Bronchial epithelial cell (primary cell): ENCODE data around the gene CCDC77. TPM values are rescaled to one million over a fixed set of nuclear protein-coding genes. Genes with fewer than 3 reads are reported as not detected.

Experiments
- DNase-seq: peaks from one replicate; pipeline ENCODE4 v3.0.0-alpha.2; 2010; ENCODE audit warnings: low read depth
- FAIRE-seq: peaks from 2 replicates; lab custom pipeline; 2011; peaks lifted over from hg19 to GRCh38; lab: Jason Lieb, UNC
- H3K27me3 ChIP-seq: 2 replicates; pipeline ENCODE4 v1.5.1; 2011; ENCODE audit warnings: low read length; ENCODE audit not compliant: control insufficient read depth, insufficient read depth
- H3K36me3 ChIP-seq: 2 replicates; pipeline ENCODE4 v1.5.1; 2011; ENCODE audit warnings: low read length; ENCODE audit not compliant: control insufficient read depth, insufficient read depth
- H3K4me3 ChIP-seq: 2 replicates; pipeline ENCODE4 v1.5.1; 2011; ENCODE audit warnings: mild to moderate bottlenecking, low read depth, low read length, control low read depth
- total RNA-seq: library from RNA; depleted of rRNA; stranded (reverse); fragments of >200 nt; gene quantifications from 2 replicates; pipeline ENCODE4 v1.2.1, GENCODE V29; 2014
- TF ChIP-seq, protein P1 (sequence below): IDR thresholded peaks from 2 replicates; pipeline ENCODE4 v1.5.1; 2011; ENCODE audit warnings: mild to moderate bottlenecking, moderate library complexity, low read length, control low read depth, inconsistent platforms; ENCODE audit not compliant: insufficient read depth, severe bottlenecking

The CCDC77 gene
- total RNA-seq, 1 donor from 2014 or later, result 1.8 TPM

DNA sequence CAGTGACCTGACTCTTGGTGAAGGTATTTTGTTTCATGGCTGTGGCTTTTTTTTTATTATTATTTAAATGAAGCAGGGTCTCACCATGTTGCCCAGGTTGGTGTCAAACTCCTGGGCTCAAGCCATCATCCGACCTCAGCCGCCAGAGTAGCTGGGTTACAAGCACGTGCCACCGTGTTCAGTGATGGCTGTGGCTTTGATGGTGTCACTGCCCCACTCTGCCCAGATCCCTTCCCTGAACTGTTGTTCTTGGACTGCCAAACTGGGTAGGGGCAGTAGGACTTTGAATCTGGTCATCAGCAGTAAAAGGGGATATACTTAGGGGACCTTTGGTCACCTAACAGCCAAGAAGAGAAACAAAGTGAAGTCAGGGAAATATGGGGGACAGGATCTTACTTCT is 77.7 kb downstream of the CCDC77 start:
- no peak overlapping the region for H3K4me3 ChIP-seq

DNA sequence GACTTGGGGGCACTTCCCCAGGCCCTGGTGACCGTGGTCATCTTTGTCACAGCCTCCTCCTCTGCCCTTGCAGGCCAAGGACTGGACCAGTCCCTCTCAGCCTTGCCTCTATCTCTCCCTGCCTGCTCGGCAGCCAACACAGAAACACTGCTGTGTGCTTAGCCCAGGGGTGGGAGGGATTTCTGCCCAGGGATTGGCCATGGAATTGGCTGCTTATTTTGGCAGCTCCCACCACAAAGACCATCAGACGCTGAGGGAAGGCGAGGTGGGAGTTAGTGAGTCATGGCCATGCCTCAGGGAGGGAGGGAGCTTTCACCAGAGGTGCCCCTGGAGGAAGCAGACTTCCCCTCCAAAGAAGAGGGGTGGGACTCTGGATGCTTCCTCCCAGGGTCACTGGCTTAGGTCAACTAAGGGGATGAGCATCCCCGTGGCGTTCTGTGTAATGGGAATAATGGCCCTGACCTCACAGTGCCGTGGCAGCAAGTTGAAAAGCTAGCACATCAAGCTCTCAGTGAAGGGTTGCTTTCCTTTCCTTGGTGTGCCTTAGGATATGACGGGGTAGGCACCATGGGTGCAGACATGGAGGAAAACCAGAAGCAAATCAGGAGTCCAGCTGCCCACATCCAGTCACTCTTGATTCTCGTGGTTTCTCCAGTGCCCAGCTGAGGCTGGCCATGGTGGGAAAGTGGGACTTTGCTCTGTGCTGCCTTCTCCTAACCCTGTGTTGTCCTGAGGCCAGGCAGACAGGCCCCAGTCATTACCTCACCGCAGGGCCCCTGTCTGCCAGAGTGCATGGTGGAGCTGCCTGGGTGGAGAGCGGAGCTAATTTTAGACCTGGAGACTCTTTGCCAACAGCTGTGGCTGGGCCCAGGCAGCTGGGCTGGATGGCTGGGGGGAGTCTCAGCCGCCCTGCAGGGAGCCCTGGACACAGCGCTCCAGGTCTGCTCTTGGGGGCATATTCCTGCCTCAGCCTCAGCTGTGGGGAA is 79.7 kb downstream of the CCDC77 start:
- FAIRE-seq, result no peak
- H3K36me3 ChIP-seq, result no peaks in the 10 kb centered on the region
- H3K4me3 ChIP-seq, result no peak overlapping the region
- peaks cover 19% of the 10 kb centered on the region for H3K27me3 ChIP-seq
- TF ChIP-seq, protein P1, sequence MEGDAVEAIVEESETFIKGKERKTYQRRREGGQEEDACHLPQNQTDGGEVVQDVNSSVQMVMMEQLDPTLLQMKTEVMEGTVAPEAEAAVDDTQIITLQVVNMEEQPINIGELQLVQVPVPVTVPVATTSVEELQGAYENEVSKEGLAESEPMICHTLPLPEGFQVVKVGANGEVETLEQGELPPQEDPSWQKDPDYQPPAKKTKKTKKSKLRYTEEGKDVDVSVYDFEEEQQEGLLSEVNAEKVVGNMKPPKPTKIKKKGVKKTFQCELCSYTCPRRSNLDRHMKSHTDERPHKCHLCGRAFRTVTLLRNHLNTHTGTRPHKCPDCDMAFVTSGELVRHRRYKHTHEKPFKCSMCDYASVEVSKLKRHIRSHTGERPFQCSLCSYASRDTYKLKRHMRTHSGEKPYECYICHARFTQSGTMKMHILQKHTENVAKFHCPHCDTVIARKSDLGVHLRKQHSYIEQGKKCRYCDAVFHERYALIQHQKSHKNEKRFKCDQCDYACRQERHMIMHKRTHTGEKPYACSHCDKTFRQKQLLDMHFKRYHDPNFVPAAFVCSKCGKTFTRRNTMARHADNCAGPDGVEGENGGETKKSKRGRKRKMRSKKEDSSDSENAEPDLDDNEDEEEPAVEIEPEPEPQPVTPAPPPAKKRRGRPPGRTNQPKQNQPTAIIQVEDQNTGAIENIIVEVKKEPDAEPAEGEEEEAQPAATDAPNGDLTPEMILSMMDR, result no peak
- no peak for DNase-seq

More for the DNA sequence above, 77.7 kb downstream of the CCDC77 start:
- FAIRE-seq, result no peak
- Histone ChIP-seq H3K36me3 (no peaks in the 10 kb centered on the region), H3K27me3 (peaks cover 19% of the 10 kb centered on the region)
- no peak for DNase-seq
- TF ChIP-seq, protein P1, result no peak

DNA sequence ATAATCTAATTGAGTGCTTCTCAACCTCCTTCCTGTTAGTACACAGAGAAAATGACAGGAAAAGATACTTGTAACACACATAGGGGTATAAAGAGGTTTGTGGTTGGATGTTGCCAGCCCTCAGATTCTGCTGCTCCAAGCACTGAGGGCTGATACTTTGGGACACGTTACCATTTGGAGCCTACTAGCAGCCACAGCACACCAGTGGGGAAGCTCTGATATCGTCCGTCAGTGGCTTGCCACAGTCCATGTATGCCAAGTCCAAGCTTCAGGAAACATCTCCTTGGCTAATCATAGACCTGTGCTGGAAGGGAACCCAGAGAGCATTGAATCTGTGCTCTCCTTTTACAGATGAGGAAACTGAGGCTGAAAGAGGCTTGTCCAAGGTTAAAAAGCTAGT is 80.6 kb downstream of the CCDC77 start:
- FAIRE-seq (no peak), DNase-seq (no peak)
- Histone ChIP-seq H3K27me3 (peaks cover 19% of the 10 kb centered on the region), H3K4me3 (no peak overlapping the region), H3K36me3 (no peaks in the 10 kb centered on the region)
- TF ChIP-seq, protein P1, result no peak

DNA sequence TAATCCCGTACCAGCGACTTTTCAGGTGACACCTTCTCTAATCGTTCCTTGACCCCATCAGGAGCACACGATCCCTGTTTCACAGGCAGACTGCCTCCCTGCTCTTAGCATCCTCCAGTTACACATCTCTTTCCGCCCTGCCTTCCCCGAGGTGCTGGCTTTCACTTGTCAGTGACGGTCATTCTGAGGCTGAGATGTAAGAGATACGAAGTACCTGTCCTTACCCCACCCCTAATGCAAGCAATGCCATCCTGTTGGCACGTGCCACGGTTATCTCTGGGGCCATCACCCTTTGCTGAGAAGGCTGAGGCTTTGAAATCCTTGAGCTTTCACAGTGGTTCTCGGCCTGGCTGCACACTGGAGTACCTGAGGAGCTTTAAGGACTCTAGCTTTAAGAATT is 82.7 kb downstream of the CCDC77 start:
- H3K36me3 ChIP-seq, result no peaks in the 10 kb centered on the region
- no peak for FAIRE-seq
- TF ChIP-seq, protein P1, result no peak
- H3K27me3 ChIP-seq, result peaks cover 18% of the 10 kb centered on the region
- H3K4me3 ChIP-seq, result no peak overlapping the region
- no peak for DNase-seq

DNA sequence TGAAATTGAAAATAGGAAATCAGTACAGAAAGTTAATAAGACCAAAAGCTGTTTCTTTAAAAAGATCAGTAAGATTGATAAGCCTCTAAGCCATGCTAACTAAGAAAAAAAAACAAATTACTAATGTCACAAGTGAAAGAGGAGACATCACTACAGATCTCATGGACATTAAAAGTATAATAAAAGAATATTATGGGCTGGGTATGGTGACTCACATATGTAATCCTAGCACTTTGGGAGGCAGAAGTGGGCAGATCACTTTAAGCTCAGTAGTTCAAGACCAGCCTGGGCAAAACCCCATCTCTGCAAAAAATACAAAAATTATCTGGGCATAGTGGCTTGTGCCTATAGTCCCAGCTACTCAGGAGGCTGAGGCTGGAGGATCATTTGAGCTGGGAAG is 88.8 kb downstream of the CCDC77 start:
- TF ChIP-seq, protein P1, result no peak
- no peak overlapping the region for H3K4me3 ChIP-seq
- DNase-seq, result no peak
- no peaks in the 10 kb centered on the region for H3K36me3 ChIP-seq
- no peak for FAIRE-seq
- no peaks in the 10 kb centered on the region for H3K27me3 ChIP-seq

Other genes with a start within 250 kb of the CCDC77 start
- 0.26 TPM in 1 of 2 replicates, not detected in the other for gene SLC6A12, start 187.5 kb upstream of the CCDC77 start, total RNA-seq
- gene SLC6A13, start 138.8 kb upstream of the CCDC77 start, total RNA-seq, result 0.64 and 0.79 TPM in 2 replicates
- gene KDM5A, start 12.3 kb upstream of the CCDC77 start, total RNA-seq, result 35.5 and 50.1 TPM in 2 replicates
- 8.2 and 8.3 TPM in 2 replicates for gene B4GALNT3, start 58.3 kb downstream of the CCDC77 start, total RNA-seq